ENCODE results near the gene GALNT9.

DNA sequence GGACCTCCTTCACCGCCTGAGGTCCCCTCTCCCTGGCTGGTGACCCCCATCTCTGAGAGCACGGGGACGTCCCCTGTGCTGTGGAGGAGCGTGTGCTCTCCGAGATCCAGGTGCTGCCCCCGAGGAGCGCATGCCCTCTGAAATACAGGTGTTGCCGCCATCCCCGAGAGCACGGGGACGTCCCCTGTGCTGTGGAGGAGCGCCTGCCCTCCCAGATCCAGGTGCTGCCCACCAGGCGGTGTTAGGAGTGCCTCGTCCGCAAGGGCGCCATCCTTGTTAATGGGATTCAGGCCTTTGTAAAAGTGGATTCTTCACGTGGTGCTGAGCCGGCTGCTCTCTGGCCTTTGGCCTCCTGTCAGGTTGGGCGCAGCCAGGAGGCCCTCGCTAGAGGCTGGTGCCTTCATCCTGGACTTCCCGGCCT, 175.0 kb downstream of the GALNT9 start:
- TF ChIP-seq CTCF (IDR thresholded peaks at IDR 0.05) = no peak
- no peak for TF ChIP-seq EZH2 (IDR thresholded peaks at IDR 0.05; ENCODE audit: borderline replicate concordance, insufficient read depth, low read depth, low read length, poor library complexity, severe bottlenecking)

Measured in B cell (primary cell).